Endothelial cell (in vitro differentiated cells): Measurements from ENCODE around the gene AKAP13. TPM values are rescaled to one million over a fixed set of nuclear protein-coding genes. Genes with fewer than 3 reads are reported as not detected.
"Not testable (repeated sequence)": the region's sequence is repeated elsewhere in the genome, so short reads cannot be mapped to it uniquely, and the experiment has no call there.

Source experiments
- DNase-seq: peaks from one replicate; pipeline ENCODE4 v3.0.0; 2021; ENCODE audit warnings: low spot score
- H3K27ac Mint-ChIP-seq: one replicate; pipeline ENCODE4 v1.8.0; 2021; ENCODE audit warnings: mixed read lengths, inconsistent platforms; ENCODE audit not compliant: unreplicated experiment
- H3K27me3 Mint-ChIP-seq: one replicate; pipeline ENCODE4 v1.8.0; 2021; ENCODE audit warnings: mild to moderate bottlenecking, moderate library complexity, mixed read lengths, inconsistent platforms; ENCODE audit not compliant: unreplicated experiment
- H3K36me3 Mint-ChIP-seq: one replicate; pipeline ENCODE4 v1.8.0; 2021; ENCODE audit warnings: mild to moderate bottlenecking, low read depth, mixed read lengths, inconsistent platforms; ENCODE audit not compliant: unreplicated experiment
- H3K4me1 Mint-ChIP-seq: one replicate; pipeline ENCODE4 v1.8.0; 2021; ENCODE audit warnings: mild to moderate bottlenecking, mixed read lengths, inconsistent platforms; ENCODE audit not compliant: unreplicated experiment
- H3K4me3 Mint-ChIP-seq: one replicate; pipeline ENCODE4 v1.8.0; 2021; ENCODE audit warnings: mild to moderate bottlenecking, mixed read lengths, inconsistent platforms; ENCODE audit not compliant: unreplicated experiment
- H3K9me3 Mint-ChIP-seq: one replicate; pipeline ENCODE4 v1.8.0; 2021; ENCODE audit warnings: mixed read lengths, inconsistent platforms; ENCODE audit not compliant: unreplicated experiment
- CTCF ChIP-seq: fragments of 200-600 bp; sonication (generic); IDR thresholded peaks from one replicate; pipeline ENCODE4 v1.5.0; 2021; ENCODE audit warnings: antibody characterized with exemption; ENCODE audit not compliant: unreplicated experiment
- total RNA-seq: library from RNA; stranded (reverse); fragmentation: NEBNext Ultra II Directional; extraction: Animal tissue kit (Norgen Biotek cat#: 25700); gene quantifications from one replicate; pipeline ENCODE4 v1.2.1, GENCODE V29; 2021; ENCODE audit not compliant: unreplicated experiment

AKAP13 gene
- total RNA-seq, 1 donor from 2014 or later = 249 TPM

- not testable (repeated sequence) for H3K9me3 Mint-ChIP-seq, H3K4me3 Mint-ChIP-seq, H3K27ac Mint-ChIP-seq, H3K36me3 Mint-ChIP-seq, DNase-seq, H3K4me1 Mint-ChIP-seq, H3K27me3 Mint-ChIP-seq
These were observed 32.9 kb upstream of the AKAP13 start for GRCh38 chr15:85347264-85348047.

DNA sequence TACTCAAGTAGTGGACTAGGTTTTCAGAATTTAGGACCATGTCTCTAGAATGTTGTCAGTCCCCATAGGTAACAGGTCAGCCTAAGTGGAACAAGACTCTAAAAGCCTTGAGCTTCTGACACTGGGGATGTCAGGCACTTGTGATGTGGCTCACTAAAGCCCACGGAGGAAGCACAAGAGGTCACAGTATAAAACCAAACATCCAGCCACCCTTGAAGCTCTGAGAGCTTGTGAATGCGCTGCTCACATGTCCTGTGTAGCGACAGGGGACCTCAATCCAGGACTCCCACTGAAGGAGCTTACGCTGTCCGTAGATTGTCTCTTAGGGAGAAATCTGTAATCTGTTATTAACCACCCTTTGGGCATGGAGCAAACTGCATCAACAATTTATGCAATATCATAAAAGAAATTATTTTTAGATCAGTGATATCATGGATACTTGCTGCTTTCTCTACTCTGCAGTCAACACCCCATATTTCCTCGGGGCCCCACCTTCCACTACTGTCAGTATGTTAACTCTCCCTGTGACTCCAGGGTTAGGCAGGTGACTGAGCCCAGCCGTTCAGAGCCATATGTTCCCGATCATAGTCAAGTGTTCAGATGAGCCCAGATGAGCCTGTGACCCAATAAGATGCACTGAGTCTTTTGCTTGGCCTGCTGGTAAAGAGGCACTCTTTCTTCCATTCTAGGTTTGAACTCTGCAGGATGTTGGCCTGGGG, 32.2 kb upstream of the AKAP13 start:
- not testable (repeated sequence) for H3K9me3 Mint-ChIP-seq, H3K4me1 Mint-ChIP-seq, H3K27me3 Mint-ChIP-seq, DNase-seq, H3K36me3 Mint-ChIP-seq, H3K27ac Mint-ChIP-seq, H3K4me3 Mint-ChIP-seq

GRCh38 chr15:85349062-85349461, 31.3 kb upstream of the AKAP13 start:
- not testable (repeated sequence) for H3K27ac Mint-ChIP-seq, H3K4me1 Mint-ChIP-seq, DNase-seq, H3K27me3 Mint-ChIP-seq, H3K36me3 Mint-ChIP-seq, H3K9me3 Mint-ChIP-seq, H3K4me3 Mint-ChIP-seq

DNA sequence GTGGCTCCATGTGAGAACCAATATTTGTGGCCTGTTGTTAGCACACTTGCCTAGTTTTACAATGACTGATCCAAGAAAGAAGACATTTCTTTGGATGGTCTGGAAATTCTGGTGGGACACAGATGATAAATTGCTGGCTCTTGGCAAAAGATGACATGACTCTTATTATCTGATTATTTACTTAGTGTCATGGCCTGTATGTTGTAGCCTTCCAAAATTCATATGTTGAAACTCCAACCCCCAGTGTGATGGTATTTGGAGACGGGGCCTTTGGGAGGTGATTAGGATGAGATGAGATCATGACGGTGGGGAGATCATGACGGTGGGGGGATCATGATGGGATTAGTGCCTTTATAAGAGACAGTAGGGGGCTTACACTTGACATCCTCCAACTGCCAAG, 30.0 kb upstream of the AKAP13 start:
- Mint-ChIP-seq H3K4me1 (peaks cover 6% of the 10 kb centered on the region), H3K4me3 (no peak overlapping the region), H3K36me3 (no peaks in the 10 kb centered on the region), H3K9me3 (no peaks in the 10 kb centered on the region), H3K27me3 (no peaks in the 10 kb centered on the region), H3K27ac (no peak overlapping the region)
- no peak for TF ChIP-seq CTCF
- DNase-seq = no peak

- H3K36me3 Mint-ChIP-seq, H3K4me3 Mint-ChIP-seq, H3K27me3 Mint-ChIP-seq, H3K27ac Mint-ChIP-seq, H3K4me1 Mint-ChIP-seq, DNase-seq, H3K9me3 Mint-ChIP-seq: not testable (repeated sequence)
These were observed 28.9 kb upstream of the AKAP13 start for GRCh38 chr15:85351501-85351900.

- Mint-ChIP-seq H3K4me3 (no peak overlapping the region), H3K27ac (no peak overlapping the region), H3K4me1 (peaks cover 6% of the 10 kb centered on the region), H3K9me3 (no peaks in the 10 kb centered on the region), H3K36me3 (no peaks in the 10 kb centered on the region), H3K27me3 (no peaks in the 10 kb centered on the region)
- DNase-seq = no peak
- no peak for TF ChIP-seq CTCF
These were observed 28.4 kb upstream of the AKAP13 start for GRCh38 chr15:85351965-85352364.

- H3K4me1 Mint-ChIP-seq = peaks cover 6% of the 10 kb centered on the region
- H3K27me3 Mint-ChIP-seq = peaks cover 3% of the 10 kb centered on the region
- no peak overlapping the region for H3K27ac Mint-ChIP-seq
- no peak for TF ChIP-seq CTCF
- H3K9me3 Mint-ChIP-seq = no peaks in the 10 kb centered on the region
- no peak overlapping the region for H3K4me3 Mint-ChIP-seq
- no peak for DNase-seq
- H3K36me3 Mint-ChIP-seq = no peaks in the 10 kb centered on the region
These were observed 26.9 kb upstream of the AKAP13 start for GRCh38 chr15:85353516-85353915.
